ENCODE data around the gene NACC2. TPM values are rescaled to one million over a fixed set of nuclear protein-coding genes. Genes with fewer than 3 reads are reported as not detected.
"Not testable (repeated sequence)": the region's sequence is repeated elsewhere in the genome, so short reads cannot be mapped to it uniquely, and the experiment has no call there.

NACC2 gene
- total RNA-seq, 1 experiment from 2014 or later, result not detected

DNA sequence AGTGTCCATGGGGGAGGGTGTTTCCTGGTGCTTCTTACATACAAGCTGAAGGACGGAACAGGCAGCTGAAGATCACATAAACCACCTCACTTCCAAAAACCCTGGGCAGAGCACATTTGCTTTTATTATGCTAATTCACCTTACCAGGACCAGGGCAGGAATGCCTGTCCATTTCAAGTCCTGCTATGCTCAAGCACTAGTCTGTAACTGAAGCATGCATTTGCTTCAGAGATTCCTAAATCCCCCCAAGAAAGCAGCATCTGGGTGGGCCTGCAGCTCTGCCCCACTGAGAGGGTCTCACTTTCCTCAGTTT lies 9.4 kb upstream of the NACC2 start:
- Histone ChIP-seq H3K27ac (ENCODE audit: low read length) (no peak overlapping the region), H3K4me3 (ENCODE audit: low read length) (no peak overlapping the region), H3K9ac (ENCODE audit: low read length) (no peak overlapping the region), H3K9me3 (ENCODE audit: low read length) (no peaks in the 10 kb centered on the region), H4K20me1 (ENCODE audit: insufficient read depth, low read depth, low read length) (peaks cover 4% of the 10 kb centered on the region; the same call in 1 of the 2 replicates), H2AFZ (ENCODE audit: low read length) (no peak overlapping the region), H3K9me2 (replicated peaks; ENCODE audit: insufficient read depth, low read length) (no peaks in the 10 kb centered on the region), H3K4me1 (ENCODE audit: low read length) (peaks cover 10% of the 10 kb centered on the region), H3K4me2 (ENCODE audit: low read depth, low read length, poor library complexity, severe bottlenecking) (no peak overlapping the region), H3K79me2 (ENCODE audit: low read length) (no peaks in the 10 kb centered on the region), H3K27me3 (ENCODE audit: low read length) (no peaks in the 10 kb centered on the region), H3K36me3 (ENCODE audit: insufficient read depth, low read length) (no peaks in the 10 kb centered on the region)
- no peak for DNase-seq

- Histone ChIP-seq H3K4me3 (ENCODE audit: low read length) (no peak overlapping the region), H3K36me3 (ENCODE audit: insufficient read depth, low read length) (no peaks in the 10 kb centered on the region), H3K27ac (ENCODE audit: low read length) (no peak overlapping the region), H3K9me2 (replicated peaks; ENCODE audit: insufficient read depth, low read length) (no peaks in the 10 kb centered on the region), H3K4me2 (ENCODE audit: low read depth, low read length, poor library complexity, severe bottlenecking) (no peak overlapping the region), H2AFZ (ENCODE audit: low read length) (no peak overlapping the region), H3K79me2 (ENCODE audit: low read length) (no peaks in the 10 kb centered on the region), H3K4me1 (ENCODE audit: low read length) (peaks cover 6% of the 10 kb centered on the region), H3K9me3 (ENCODE audit: low read length) (no peaks in the 10 kb centered on the region), H4K20me1 (ENCODE audit: insufficient read depth, low read depth, low read length) (no peaks in the 10 kb centered on the region; the same call in 1 of the 2 replicates), H3K27me3 (ENCODE audit: low read length) (no peaks in the 10 kb centered on the region), H3K9ac (ENCODE audit: low read length) (no peak overlapping the region)
- no peak for DNase-seq
These were observed 8.8 kb upstream of the NACC2 start for GRCh38 chr9:136103651-136104487.

GRCh38 chr9:136101615-136102074 lies 6.6 kb upstream of the NACC2 start:
- not testable (repeated sequence) for H3K9ac ChIP-seq (ENCODE audit: low read length); H3K79me2 ChIP-seq (ENCODE audit: low read length); H3K4me1 ChIP-seq (ENCODE audit: low read length); H3K36me3 ChIP-seq (ENCODE audit: insufficient read depth, low read length); H4K20me1 ChIP-seq (ENCODE audit: insufficient read depth, low read depth, low read length); H2AFZ ChIP-seq (ENCODE audit: low read length); H3K4me2 ChIP-seq (ENCODE audit: low read depth, low read length, poor library complexity, severe bottlenecking); H3K9me2 ChIP-seq (replicated peaks; ENCODE audit: insufficient read depth, low read length); H3K27me3 ChIP-seq (ENCODE audit: low read length); DNase-seq; H3K4me3 ChIP-seq (ENCODE audit: low read length); H3K27ac ChIP-seq (ENCODE audit: low read length); H3K9me3 ChIP-seq (ENCODE audit: low read length)

DNA sequence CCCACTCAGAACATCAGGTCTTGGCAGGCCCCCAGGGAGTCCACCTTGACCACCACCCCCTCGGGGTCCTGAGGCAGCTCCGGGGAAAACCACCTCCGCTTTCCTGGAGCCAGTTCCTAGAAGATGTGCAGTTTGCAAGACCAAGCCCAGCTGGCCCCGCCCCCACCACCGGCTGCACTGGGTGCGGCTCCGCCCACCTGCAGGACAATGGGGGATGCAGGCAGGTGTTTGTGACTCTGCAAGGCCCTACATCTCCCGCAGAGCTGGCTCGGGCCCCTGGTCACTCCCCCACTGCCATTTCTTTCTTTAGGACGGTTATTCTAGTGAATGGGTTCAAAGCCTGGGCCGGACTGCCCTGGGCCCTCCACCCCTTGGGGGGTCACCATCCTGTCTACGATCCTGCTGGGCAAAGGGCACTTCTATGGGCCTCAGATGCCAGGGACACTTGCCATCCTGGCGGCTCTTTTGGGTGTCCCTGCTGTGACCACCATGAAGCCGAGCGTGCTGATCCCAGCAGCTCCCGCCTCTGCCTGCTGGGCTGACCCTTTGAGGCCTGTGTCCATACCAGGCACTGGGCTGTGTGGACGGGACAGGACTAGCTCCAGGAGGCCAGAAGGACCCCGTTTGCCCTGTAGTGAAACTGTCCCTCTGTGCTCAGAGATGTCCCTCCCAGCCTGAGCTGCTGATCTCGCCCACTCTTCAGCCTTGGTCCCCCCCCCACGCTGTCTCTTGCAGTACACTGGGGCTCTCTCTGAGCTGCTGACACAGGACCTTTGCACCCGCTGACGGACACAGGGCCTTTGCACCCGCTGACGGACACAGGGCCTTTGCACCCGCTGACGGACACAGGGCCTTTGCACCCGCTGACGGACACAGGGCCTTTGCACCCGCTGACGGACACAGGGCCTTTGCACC lies 5.9 kb upstream of the NACC2 start:
- Histone ChIP-seq H3K9me3 (ENCODE audit: low read length) (no peaks in the 10 kb centered on the region), H3K27ac (ENCODE audit: low read length) (no peak overlapping the region), H3K79me2 (ENCODE audit: low read length) (no peaks in the 10 kb centered on the region), H4K20me1 (ENCODE audit: insufficient read depth, low read depth, low read length) (no peaks in the 10 kb centered on the region; the same call in 1 of the 2 replicates), H3K9me2 (replicated peaks; ENCODE audit: insufficient read depth, low read length) (no peaks in the 10 kb centered on the region), H3K9ac (ENCODE audit: low read length) (no peak overlapping the region), H3K4me1 (ENCODE audit: low read length) (peaks cover 6% of the 10 kb centered on the region), H3K4me2 (ENCODE audit: low read depth, low read length, poor library complexity, severe bottlenecking) (no peak overlapping the region), H2AFZ (ENCODE audit: low read length) (no peak overlapping the region), H3K36me3 (ENCODE audit: insufficient read depth, low read length) (no peaks in the 10 kb centered on the region), H3K4me3 (ENCODE audit: low read length) (no peak overlapping the region), H3K27me3 (ENCODE audit: low read length) (no peaks in the 10 kb centered on the region)
- DNase-seq, result peak; percentile 65

DNA sequence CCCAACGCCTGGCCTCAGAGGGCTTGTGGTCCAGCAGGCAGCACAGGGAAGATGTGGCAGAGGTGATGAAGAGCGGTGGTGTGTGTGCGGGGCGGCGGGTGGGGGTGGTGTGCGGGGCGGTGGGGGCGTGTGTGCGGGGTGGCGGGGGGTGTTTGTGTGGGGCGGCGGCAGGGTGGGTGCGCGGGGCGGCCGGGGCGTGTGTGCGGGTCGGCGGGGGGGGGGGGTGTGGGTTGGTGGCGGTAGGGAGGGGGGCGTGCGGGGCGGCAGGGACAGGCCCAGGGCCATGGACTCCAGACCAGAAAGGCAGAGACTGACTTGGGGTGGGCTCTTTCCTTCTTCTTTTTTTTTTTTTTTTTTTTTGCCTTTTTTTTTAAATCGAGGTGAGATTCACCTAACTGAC lies 4.5 kb upstream of the NACC2 start:
- Histone ChIP-seq H3K4me1 (ENCODE audit: low read length) (no peaks in the 10 kb centered on the region), H3K4me3 (ENCODE audit: low read length) (no peak overlapping the region), H3K27ac (ENCODE audit: low read length) (no peak overlapping the region), H3K9me2 (replicated peaks; ENCODE audit: insufficient read depth, low read length) (no peaks in the 10 kb centered on the region), H2AFZ (ENCODE audit: low read length) (no peak overlapping the region), H3K27me3 (ENCODE audit: low read length) (no peaks in the 10 kb centered on the region), H3K79me2 (ENCODE audit: low read length) (no peaks in the 10 kb centered on the region), H3K4me2 (ENCODE audit: low read depth, low read length, poor library complexity, severe bottlenecking) (no peak overlapping the region), H3K9me3 (ENCODE audit: low read length) (no peaks in the 10 kb centered on the region), H3K36me3 (ENCODE audit: insufficient read depth, low read length) (no peaks in the 10 kb centered on the region), H3K9ac (ENCODE audit: low read length) (no peak overlapping the region), H4K20me1 (ENCODE audit: insufficient read depth, low read depth, low read length) (no peaks in the 10 kb centered on the region; the same call in 1 of the 2 replicates)
- no peak for DNase-seq

DNA sequence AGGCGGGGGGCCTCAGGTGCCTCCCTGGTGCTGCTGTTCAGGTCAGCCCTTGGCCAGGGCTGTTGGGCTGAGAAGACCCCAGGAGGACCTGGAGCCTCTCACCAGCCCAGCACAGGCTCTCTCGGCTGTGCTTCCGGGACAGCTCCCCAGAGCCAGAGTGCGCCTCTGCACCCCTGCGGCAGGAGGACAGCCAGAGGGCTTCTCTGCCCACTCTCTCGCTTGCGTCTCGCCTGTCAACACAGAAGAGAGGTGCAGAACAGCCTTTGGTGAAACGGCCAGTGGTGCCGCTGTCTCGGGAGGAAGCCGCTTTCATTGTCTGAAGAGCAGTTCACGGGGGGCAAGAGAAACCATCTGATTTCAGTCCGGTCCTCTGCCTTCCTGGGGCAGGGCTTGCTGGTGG lies 3.8 kb upstream of the NACC2 start:
- H3K4me3 ChIP-seq (ENCODE audit: low read length), result no peak overlapping the region
- no peak overlapping the region for H2AFZ ChIP-seq (ENCODE audit: low read length)
- no peak overlapping the region for H3K4me2 ChIP-seq (ENCODE audit: low read depth, low read length, poor library complexity, severe bottlenecking)
- no peak overlapping the region for H3K27ac ChIP-seq (ENCODE audit: low read length)
- H3K4me1 ChIP-seq (ENCODE audit: low read length), result no peaks in the 10 kb centered on the region
- H3K36me3 ChIP-seq (ENCODE audit: insufficient read depth, low read length), result no peaks in the 10 kb centered on the region
- H3K27me3 ChIP-seq (ENCODE audit: low read length), result no peaks in the 10 kb centered on the region
- H4K20me1 ChIP-seq (ENCODE audit: insufficient read depth, low read depth, low read length), result no peaks in the 10 kb centered on the region; the same call in 1 of the 2 replicates
- H3K9me2 ChIP-seq (replicated peaks; ENCODE audit: insufficient read depth, low read length), result no peaks in the 10 kb centered on the region
- DNase-seq, result no peak
- H3K9me3 ChIP-seq (ENCODE audit: low read length), result no peaks in the 10 kb centered on the region
- H3K9ac ChIP-seq (ENCODE audit: low read length), result no peak overlapping the region
- H3K79me2 ChIP-seq (ENCODE audit: low read length), result no peaks in the 10 kb centered on the region

GRCh38 chr9:136098210-136098609 lies 3.1 kb upstream of the NACC2 start:
- Histone ChIP-seq H3K4me1 (ENCODE audit: low read length) (no peaks in the 10 kb centered on the region), H3K27ac (ENCODE audit: low read length) (no peak overlapping the region), H3K4me3 (ENCODE audit: low read length) (no peak overlapping the region), H3K9me2 (replicated peaks; ENCODE audit: insufficient read depth, low read length) (no peaks in the 10 kb centered on the region), H3K36me3 (ENCODE audit: insufficient read depth, low read length) (no peaks in the 10 kb centered on the region), H3K27me3 (ENCODE audit: low read length) (no peaks in the 10 kb centered on the region), H2AFZ (ENCODE audit: low read length) (no peak overlapping the region), H3K79me2 (ENCODE audit: low read length) (no peaks in the 10 kb centered on the region), H3K4me2 (ENCODE audit: low read depth, low read length, poor library complexity, severe bottlenecking) (no peak overlapping the region), H3K9ac (ENCODE audit: low read length) (no peak overlapping the region), H4K20me1 (ENCODE audit: insufficient read depth, low read depth, low read length) (no peaks in the 10 kb centered on the region; the same call in 1 of the 2 replicates), H3K9me3 (ENCODE audit: low read length) (no peaks in the 10 kb centered on the region)
- no peak for DNase-seq

DNA sequence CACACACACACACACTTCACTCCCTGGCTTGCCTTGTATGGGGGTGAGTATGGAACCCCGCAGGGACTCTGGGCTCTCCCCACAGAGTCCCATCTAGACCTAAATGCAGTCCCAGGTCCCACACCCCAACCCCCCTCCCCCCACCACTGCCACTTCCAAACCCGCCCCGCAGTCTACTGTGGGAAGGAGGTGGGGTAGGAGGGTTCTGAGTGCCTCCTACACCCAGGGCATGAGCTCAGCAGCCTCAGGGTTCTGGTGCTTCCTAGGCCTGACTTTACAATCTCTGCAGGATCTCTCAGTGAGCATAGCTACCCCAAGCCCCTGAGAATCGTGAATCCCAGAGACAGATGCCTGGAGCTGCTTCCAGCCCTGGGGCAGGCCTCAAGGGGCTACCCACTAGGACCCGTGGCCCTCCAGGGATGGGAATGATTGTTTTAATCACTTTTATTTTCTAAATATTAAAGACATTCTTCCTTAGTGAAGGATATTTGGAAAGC lies 1.5 kb upstream of the NACC2 start:
- Histone ChIP-seq H3K9me3 (ENCODE audit: low read length) (no peaks in the 10 kb centered on the region), H3K27me3 (ENCODE audit: low read length) (no peaks in the 10 kb centered on the region), H3K9me2 (replicated peaks; ENCODE audit: insufficient read depth, low read length) (no peaks in the 10 kb centered on the region), H3K9ac (ENCODE audit: low read length) (no peak overlapping the region), H2AFZ (ENCODE audit: low read length) (no peak overlapping the region), H3K79me2 (ENCODE audit: low read length) (no peaks in the 10 kb centered on the region), H3K36me3 (ENCODE audit: insufficient read depth, low read length) (no peaks in the 10 kb centered on the region), H3K27ac (ENCODE audit: low read length) (no peak overlapping the region), H4K20me1 (ENCODE audit: insufficient read depth, low read depth, low read length) (no peaks in the 10 kb centered on the region; the same call in 1 of the 2 replicates), H3K4me3 (ENCODE audit: low read length) (no peak overlapping the region), H3K4me2 (ENCODE audit: low read depth, low read length, poor library complexity, severe bottlenecking) (no peak overlapping the region), H3K4me1 (ENCODE audit: low read length) (no peaks in the 10 kb centered on the region)
- no peak for DNase-seq

Data from Karpas-422 (cell line).